AG10803 (cell line): ENCODE results near the gene ZSWIM8.
A peak's percentile ranks its signal among the peaks of the same experiment; 100 is the strongest.

Source experiments
- DNase-seq: peaks from one replicate; pipeline ENCODE4 v3.0.0; 2010; ENCODE audit warnings: low read depth
- H3K4me3 ChIP-seq: 2 replicates; pipeline ENCODE4 v1.5.1; 2011; ENCODE audit warnings: mild to moderate bottlenecking, low read length, control low read depth
- TF ChIP-seq, protein P1 (sequence below): conservative IDR thresholded peaks from 2 replicates; pipeline ENCODE4 v1.5.1; 2011; ENCODE audit warnings: mild to moderate bottlenecking, low read length, control low read depth, inconsistent platforms

The ZSWIM8 gene

DNA sequence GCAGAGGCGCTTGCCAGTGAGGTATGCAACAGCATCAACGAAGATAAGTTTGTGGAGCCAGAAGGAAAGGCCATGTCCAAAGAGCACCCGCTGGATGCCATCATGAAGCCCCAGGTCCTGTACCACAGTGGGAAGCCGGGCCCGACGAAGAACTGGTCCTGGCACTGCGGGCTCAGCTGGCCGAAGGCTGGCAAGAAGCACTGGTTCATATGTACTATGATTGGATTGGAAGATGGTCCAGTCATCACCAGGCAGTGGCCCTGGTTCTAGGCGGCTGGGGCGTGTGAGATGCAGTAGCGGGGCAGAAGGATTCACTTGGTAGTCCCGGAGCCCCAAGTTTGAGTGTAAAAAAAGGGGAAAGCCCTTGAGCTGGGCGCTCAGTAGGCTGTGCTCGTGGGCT lies 22.1 kb downstream of the ZSWIM8 start:
- TF ChIP-seq, protein P1, sequence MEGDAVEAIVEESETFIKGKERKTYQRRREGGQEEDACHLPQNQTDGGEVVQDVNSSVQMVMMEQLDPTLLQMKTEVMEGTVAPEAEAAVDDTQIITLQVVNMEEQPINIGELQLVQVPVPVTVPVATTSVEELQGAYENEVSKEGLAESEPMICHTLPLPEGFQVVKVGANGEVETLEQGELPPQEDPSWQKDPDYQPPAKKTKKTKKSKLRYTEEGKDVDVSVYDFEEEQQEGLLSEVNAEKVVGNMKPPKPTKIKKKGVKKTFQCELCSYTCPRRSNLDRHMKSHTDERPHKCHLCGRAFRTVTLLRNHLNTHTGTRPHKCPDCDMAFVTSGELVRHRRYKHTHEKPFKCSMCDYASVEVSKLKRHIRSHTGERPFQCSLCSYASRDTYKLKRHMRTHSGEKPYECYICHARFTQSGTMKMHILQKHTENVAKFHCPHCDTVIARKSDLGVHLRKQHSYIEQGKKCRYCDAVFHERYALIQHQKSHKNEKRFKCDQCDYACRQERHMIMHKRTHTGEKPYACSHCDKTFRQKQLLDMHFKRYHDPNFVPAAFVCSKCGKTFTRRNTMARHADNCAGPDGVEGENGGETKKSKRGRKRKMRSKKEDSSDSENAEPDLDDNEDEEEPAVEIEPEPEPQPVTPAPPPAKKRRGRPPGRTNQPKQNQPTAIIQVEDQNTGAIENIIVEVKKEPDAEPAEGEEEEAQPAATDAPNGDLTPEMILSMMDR: no peak
- DNase-seq: no peak
- H3K4me3 ChIP-seq: no peak overlapping the region

DNA sequence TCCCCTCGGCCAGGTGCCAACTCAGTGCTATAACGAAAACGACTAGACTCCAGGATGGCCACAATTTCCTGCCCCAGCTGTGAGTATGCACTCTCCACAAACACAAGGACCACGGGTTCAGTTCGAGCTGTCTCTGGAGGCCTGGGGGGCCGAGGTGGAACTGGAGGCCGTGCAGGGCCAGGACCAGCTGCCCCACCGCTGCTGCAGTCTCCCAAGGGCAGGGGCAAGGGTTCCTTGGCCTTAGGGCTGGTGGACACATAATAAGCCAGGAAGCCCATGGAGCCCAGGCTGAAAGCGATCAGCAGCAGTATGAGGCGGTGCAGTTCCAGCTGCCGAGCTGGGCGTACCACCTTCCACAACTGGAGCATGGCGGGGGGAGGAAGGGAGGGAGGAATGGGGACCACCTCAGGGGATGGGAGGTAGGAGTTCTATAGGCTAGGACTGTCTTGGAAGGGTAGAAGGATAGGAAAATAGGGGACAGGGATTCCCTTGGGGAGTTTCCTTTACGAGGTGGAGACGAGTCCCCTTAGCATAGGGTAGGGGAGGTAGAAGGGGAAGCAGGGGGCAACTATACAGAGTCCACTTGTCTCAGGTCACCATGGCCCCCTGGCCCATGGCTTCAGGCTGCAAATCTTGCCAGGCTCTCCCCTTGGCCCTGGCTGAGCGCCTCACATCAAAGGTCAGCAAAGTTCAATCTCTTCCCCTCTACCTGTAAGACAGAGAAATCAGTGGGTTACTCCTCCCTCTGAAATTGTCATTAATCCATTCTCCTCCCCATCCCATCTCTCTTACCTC lies 22.8 kb downstream of the ZSWIM8 start:
- DNase-seq: no peak
- TF ChIP-seq, protein P1: no peak
- H3K4me3 ChIP-seq: no peak overlapping the region

DNA sequence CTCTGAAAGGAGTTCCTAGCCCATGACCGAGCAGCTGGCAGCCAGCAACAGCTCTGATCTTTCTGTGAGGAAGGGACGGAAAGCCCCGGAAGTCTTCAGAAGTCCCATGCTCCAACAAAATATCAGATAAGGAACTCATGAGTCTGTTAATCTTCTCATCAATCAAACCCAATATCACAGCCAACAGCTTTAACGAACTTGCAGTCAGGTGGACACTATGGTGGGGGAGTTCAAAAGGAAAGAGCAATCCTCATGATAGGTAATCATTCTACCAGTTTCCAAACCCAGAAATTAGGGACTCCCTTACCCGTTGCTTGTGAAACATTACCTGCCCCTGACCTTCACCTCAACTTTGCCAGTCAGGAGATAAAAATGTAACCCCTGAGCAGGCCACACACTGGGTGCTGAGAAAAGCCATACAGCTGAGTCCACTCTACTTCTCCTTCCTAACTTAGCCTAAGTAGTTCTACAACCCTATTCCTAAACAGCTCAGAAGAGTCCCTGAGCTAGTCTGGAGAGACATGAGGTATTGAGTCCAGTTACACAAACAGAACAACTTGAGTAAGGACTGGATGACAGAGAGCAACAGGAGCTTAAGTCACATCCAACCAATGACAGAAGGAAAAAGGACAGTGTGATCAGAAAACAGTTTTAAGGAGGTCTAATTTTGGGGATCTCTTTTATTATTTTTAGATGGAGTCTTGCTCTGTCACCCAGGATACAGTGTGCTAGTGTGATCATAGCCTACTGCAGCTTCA lies 23.8 kb downstream of the ZSWIM8 start:
- no peak overlapping the region for H3K4me3 ChIP-seq
- TF ChIP-seq, protein P1: no peak
- no peak for DNase-seq

DNA sequence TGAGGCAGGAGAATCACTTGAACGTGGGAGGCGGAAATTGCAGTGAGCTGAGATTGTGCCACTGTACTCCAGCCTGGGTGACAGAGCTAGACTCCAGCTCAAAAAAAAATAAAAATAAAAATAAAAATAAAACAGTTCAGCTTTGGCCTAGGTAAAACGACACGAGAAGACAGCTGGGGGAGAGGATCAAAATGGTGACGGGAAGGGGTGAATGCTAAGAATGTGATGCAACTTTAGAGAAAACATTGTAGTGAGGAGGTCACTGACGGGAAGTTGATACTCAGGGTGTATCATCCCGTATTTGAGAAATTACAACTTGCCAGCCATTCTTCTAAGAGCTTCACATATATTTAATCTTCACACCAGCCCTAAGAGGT lies 24.9 kb downstream of the ZSWIM8 start:
- TF ChIP-seq, protein P1: no peak
- DNase-seq: peak; percentile 62
- peak overlapping the region; percentile 78 for H3K4me3 ChIP-seq

DNA sequence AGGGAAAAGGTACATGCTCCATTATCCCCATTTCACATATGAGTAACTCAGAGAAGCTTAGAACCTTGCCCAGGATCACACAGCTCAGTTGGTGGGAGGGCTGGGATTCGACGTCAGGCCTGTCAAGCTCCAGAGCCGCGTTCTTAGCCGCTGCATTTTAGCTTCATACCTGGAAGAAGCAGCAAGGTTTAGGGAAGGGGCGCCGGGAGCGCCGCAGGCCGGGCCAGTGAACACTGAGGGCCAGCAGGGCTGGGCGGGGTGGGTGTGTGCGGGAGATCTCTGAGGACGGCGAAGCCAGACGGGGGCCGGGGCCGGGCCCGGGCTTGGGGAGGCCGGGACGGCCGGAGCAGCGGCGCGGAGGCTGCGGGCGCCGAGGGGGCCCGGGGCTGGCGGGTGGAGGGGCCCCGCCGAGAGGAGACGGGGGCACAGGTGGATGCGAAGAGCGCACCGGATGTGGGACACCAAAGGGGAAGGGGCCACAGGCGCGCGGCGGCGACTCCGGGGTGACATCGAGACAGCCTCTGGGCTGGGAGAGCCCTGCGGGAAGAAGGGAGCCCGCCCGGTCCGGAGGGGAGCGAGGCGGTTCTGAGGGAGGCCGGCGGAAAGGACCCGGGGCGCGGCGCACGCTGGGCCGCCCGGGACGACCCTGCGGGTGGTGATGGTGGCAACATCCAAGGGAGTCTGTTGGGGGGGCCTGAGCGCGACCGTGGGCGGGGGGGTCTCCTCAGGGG lies 25.5 kb downstream of the ZSWIM8 start:
- peak overlapping the region; percentile 78 for H3K4me3 ChIP-seq
- DNase-seq: peak; percentile 24
- TF ChIP-seq, protein P1: no peak

DNA sequence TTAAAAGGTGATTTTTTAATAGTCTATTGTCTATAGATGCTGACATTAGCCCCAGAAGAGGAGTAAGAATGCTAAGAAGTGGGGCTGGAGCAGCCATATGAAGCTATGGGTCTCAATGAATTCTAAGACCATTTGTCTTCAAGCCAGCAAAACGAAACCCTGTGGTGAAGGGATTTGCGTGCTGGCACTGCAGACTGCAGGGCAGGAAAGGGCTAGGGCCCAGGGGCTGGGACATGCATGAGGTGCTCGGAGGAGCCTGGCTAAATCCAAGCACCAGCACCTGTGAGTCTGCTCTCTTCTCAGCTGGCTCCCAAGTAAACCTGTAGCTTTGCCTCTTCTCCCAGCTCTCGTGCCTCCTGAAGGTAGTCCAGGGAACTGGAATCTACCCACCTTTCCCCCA lies 27.3 kb downstream of the ZSWIM8 start:
- no peak for DNase-seq
- TF ChIP-seq, protein P1: no peak
- no peak overlapping the region for H3K4me3 ChIP-seq
